Measurements from ENCODE around the gene SRP9. TPM values are rescaled to one million over a fixed set of nuclear protein-coding genes. Genes with fewer than 3 reads are reported as not detected.

Gene SRP9
- total RNA-seq, 1 donor from 2014 or later = 313 TPM

Other genes starting within 250 kb of the SRP9 start
- 69.2 and 133 TPM in 2 replicates for gene ENAH, start 124.7 kb upstream of the SRP9 start, total RNA-seq (ENCODE audit: low replicate concordance)
- 65.2 and 86.1 TPM in 2 replicates for gene EPHX1, start 32.3 kb downstream of the SRP9 start, total RNA-seq (ENCODE audit: low replicate concordance)
- gene TMEM63A, start 104.6 kb downstream of the SRP9 start, total RNA-seq (ENCODE audit: low replicate concordance) = 63.3 and 78.0 TPM in 2 replicates
- 0.29 and 0.31 TPM in 2 replicates for gene LEFTY1, start 111.3 kb downstream of the SRP9 start, total RNA-seq (ENCODE audit: low replicate concordance)
- gene PYCR2, start 146.4 kb downstream of the SRP9 start, total RNA-seq (ENCODE audit: low replicate concordance) = 37.8 and 46.7 TPM in 2 replicates
- gene LEFTY2, start 163.4 kb downstream of the SRP9 start, total RNA-seq (ENCODE audit: low replicate concordance) = not detected in 2 replicates
- gene SDE2, start 221.5 kb downstream of the SRP9 start, total RNA-seq (ENCODE audit: low replicate concordance) = 15.0 and 15.1 TPM in 2 replicates

All from type B pancreatic cell (in vitro differentiated cells).